ENCODE measurements around the gene LPCAT2. TPM values are rescaled to one million over a fixed set of nuclear protein-coding genes. Genes with fewer than 3 reads are reported as not detected.

LPCAT2 gene
- polyA plus RNA-seq, 3 donors = 28.5 to 49.7 (median 47.1) TPM

DNA sequence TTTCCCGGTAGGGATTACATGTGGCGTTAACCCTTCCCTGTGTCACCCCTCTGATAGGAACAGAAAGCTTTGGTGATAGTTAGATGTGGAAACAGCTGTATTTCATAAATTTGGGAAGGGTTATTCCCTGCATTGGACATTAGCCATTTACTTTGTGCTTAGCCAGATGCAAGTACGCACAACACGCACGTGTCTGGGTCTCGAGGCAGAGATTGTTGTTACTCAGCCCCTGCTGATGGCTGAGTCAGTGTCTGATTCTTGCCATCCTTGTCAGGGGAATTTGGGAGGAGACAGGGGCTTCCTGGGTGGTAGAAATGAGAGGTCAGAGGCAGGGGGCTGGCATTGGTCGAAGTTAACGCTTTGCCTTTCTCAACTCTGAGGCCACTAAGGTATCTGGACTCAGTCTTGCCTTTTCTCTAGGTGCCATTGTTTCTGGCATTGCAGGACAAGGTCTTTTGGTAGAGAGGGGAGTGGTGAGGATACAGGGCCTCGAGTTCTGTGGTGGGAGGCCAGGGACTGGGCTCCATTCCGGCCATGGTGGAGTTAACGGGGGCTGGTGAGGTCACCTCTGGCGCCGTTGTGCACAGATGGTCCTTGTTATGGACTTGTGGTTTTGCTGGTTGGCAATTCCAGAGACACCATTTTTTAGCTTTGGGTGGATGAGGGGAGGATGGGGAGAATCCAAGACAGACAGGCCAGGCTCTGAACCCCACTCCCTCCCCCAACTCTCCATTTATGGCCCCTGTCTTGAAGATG, 21.6 kb upstream of the LPCAT2 start:
- DNase-seq = no peak
- no peaks in the 10 kb centered on the region for H3K9me3 ChIP-seq (replicated peaks in 1 of 2; ENCODE audit: control insufficient read depth in 1 of 2, insufficient read depth in 1 of 2, low read length in 2 of 2)
- H3K9ac ChIP-seq (ENCODE audit: insufficient read depth, low read length, poor library complexity, severe bottlenecking) = no peak overlapping the region
- H3K4me1 Mint-ChIP-seq = no peaks in the 10 kb centered on the region
- WGBS (ENCODE audit: insufficient coverage) = 97% methylated on average over 12 of the region's 13 CpGs
- TF ChIP-seq, protein P1, sequence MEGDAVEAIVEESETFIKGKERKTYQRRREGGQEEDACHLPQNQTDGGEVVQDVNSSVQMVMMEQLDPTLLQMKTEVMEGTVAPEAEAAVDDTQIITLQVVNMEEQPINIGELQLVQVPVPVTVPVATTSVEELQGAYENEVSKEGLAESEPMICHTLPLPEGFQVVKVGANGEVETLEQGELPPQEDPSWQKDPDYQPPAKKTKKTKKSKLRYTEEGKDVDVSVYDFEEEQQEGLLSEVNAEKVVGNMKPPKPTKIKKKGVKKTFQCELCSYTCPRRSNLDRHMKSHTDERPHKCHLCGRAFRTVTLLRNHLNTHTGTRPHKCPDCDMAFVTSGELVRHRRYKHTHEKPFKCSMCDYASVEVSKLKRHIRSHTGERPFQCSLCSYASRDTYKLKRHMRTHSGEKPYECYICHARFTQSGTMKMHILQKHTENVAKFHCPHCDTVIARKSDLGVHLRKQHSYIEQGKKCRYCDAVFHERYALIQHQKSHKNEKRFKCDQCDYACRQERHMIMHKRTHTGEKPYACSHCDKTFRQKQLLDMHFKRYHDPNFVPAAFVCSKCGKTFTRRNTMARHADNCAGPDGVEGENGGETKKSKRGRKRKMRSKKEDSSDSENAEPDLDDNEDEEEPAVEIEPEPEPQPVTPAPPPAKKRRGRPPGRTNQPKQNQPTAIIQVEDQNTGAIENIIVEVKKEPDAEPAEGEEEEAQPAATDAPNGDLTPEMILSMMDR (IDR thresholded peaks at IDR 0.05) = no peak
- no peaks in the 10 kb centered on the region for H4K20me1 ChIP-seq (ENCODE audit: insufficient read depth, low read length)
- peaks cover 0 to 5% (median 0%) of the 10 kb centered on the region in 7 donors for H3K9me3 Mint-ChIP-seq
- no peaks in the 10 kb centered on the region for H3K4me1 ChIP-seq (ENCODE audit: control insufficient read depth in 1 of 2, insufficient read depth in 2 of 2, low read length in 2 of 2)
- H3K27me3 Mint-ChIP-seq (ENCODE audit: low read depth in 3 of 3) = peaks cover 1 to 5% (median 4%) of the 10 kb centered on the region in 3 donors
- no peaks in the 10 kb centered on the region for H3K27me3 ChIP-seq (ENCODE audit: control insufficient read depth in 2 of 2, insufficient read depth in 2 of 2, low read length in 2 of 2)
- H2AFZ ChIP-seq (ENCODE audit: insufficient read depth, low read depth, low read length, poor library complexity, severe bottlenecking) = no peak overlapping the region
- H3K27ac Mint-ChIP-seq = no peak overlapping the region
- no peak overlapping the region for H3K27ac ChIP-seq (ENCODE audit: low read depth in 1 of 2, low read length in 2 of 2)
- H3K4me3 ChIP-seq (replicated peaks in 1 of 3; ENCODE audit: low read depth in 2 of 3, low read length in 3 of 3) = no peak overlapping the region
- H3K4me2 ChIP-seq (replicated peaks; ENCODE audit: extremely low read depth, low read length, poor library complexity, severe bottlenecking) = no peak overlapping the region
- intact Hi-C loops (cut with micrococcal nuclease) = no loop called here
- no peaks in the 10 kb centered on the region for H3K79me2 ChIP-seq (ENCODE audit: insufficient read depth, low read length)
- no peaks in the 10 kb centered on the region for H3K36me3 ChIP-seq (replicated peaks in 1 of 2; ENCODE audit: control insufficient read depth in 1 of 2, insufficient read depth in 2 of 2, low read length in 2 of 2)
- no peak overlapping the region for H3K4me3 Mint-ChIP-seq
- no peaks in the 10 kb centered on the region for H3K36me3 Mint-ChIP-seq

DNA sequence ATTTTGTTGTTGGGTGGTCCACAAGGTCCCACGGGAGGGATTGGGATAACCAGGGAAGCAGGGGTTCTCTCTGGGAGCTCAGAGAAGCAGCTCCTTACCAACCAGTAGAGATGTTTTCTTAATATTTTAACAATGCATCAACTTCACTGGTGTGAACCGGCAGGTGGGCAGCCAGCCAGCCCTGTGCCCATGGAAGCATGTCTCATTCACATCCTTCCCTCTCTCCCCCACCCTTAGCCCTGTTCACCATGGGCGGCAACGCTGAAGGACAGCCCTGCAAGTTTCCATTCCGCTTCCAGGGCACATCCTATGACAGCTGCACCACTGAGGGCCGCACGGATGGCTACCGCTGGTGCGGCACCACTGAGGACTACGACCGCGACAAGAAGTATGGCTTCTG, 20.6 kb upstream of the LPCAT2 start:
- 89% methylated on average over 12 of the region's 12 CpGs for WGBS (ENCODE audit: insufficient coverage)
- Histone ChIP-seq H3K9ac (ENCODE audit: insufficient read depth, low read length, poor library complexity, severe bottlenecking) (no peak overlapping the region), H4K20me1 (ENCODE audit: insufficient read depth, low read length) (no peaks in the 10 kb centered on the region), H3K4me3 (replicated peaks in 1 of 3; ENCODE audit: low read depth in 2 of 3, low read length in 3 of 3) (no peak overlapping the region), H3K27ac (ENCODE audit: low read depth in 1 of 2, low read length in 2 of 2) (no peak overlapping the region), H3K4me2 (replicated peaks; ENCODE audit: extremely low read depth, low read length, poor library complexity, severe bottlenecking) (no peak overlapping the region), H3K9me3 (replicated peaks in 1 of 2; ENCODE audit: control insufficient read depth in 1 of 2, insufficient read depth in 1 of 2, low read length in 2 of 2) (no peaks in the 10 kb centered on the region), H3K36me3 (replicated peaks in 1 of 2; ENCODE audit: control insufficient read depth in 1 of 2, insufficient read depth in 2 of 2, low read length in 2 of 2) (no peaks in the 10 kb centered on the region), H3K79me2 (ENCODE audit: insufficient read depth, low read length) (no peaks in the 10 kb centered on the region), H3K4me1 (ENCODE audit: control insufficient read depth in 1 of 2, insufficient read depth in 2 of 2, low read length in 2 of 2) (no peaks in the 10 kb centered on the region), H2AFZ (ENCODE audit: insufficient read depth, low read depth, low read length, poor library complexity, severe bottlenecking) (no peak overlapping the region), H3K27me3 (ENCODE audit: control insufficient read depth in 2 of 2, insufficient read depth in 2 of 2, low read length in 2 of 2) (no peaks in the 10 kb centered on the region)
- Mint-ChIP-seq H3K27ac (no peak overlapping the region), H3K36me3 (no peaks in the 10 kb centered on the region), H3K4me3 (no peak overlapping the region), H3K9me3 (peaks cover 0 to 2% (median 0%) of the 10 kb centered on the region in 7 donors), H3K27me3 (ENCODE audit: low read depth in 3 of 3) (peaks cover 1 to 5% (median 4%) of the 10 kb centered on the region in 3 donors), H3K4me1 (no peaks in the 10 kb centered on the region)
- no peak for DNase-seq
- intact Hi-C loops (cut with micrococcal nuclease) = no loop called here
- TF ChIP-seq, protein P1 (IDR thresholded peaks at IDR 0.05) = no peak
